Fibroblast of lung (primary cell): Measurements from ENCODE around the gene CLIP2. TPM values are rescaled to one million over a fixed set of nuclear protein-coding genes. Genes with fewer than 3 reads are reported as not detected.
A peak's percentile ranks its signal among the peaks of the same experiment; 100 is the strongest.
"Not testable (repeated sequence)": the region's sequence is repeated elsewhere in the genome, so short reads cannot be mapped to it uniquely, and the experiment has no call there.

Source experiments
- DNase-seq, 2 donors: peaks; one replicate each; pipeline versions ENCODE4 v3.0.0 to v3.0.0-alpha.2; 2010; ENCODE audit warnings: low read depth in 2 of 2
- H2AFZ ChIP-seq: 2 replicates; pipeline ENCODE4 v1.5.1; 2012; ENCODE audit warnings: low read length, control low read depth, inconsistent platforms
- H3K27ac ChIP-seq: 2 replicates; pipeline ENCODE4 v1.5.1; 2011; ENCODE audit warnings: low read length, control low read depth; ENCODE audit not compliant: insufficient read depth
- H3K27me3 ChIP-seq: 2 replicates; pipeline ENCODE4 v1.5.1; 2011; ENCODE audit warnings: mild to moderate bottlenecking, low read length; ENCODE audit not compliant: control insufficient read depth, insufficient read depth
- H3K36me3 ChIP-seq: 2 replicates; pipeline ENCODE4 v1.5.1; 2011; ENCODE audit warnings: low read length; ENCODE audit not compliant: control insufficient read depth, insufficient read depth
- H3K4me1 ChIP-seq: 2 replicates; pipeline ENCODE4 v1.5.1; 2011; ENCODE audit warnings: low read length; ENCODE audit not compliant: control insufficient read depth, insufficient read depth; ENCODE audit errors: extremely low read depth
- H3K4me2 ChIP-seq: 2 replicates; pipeline ENCODE4 v1.5.1; 2011; ENCODE audit warnings: low read length, control low read depth; ENCODE audit not compliant: insufficient read depth; ENCODE audit errors: extremely low read depth
- H3K4me3 ChIP-seq, 4 experiments: fragments of 200-600 bp in 1 of 4; sonication (generic) in 1 of 4; replicated peaks in 1 of 4; 2 replicates each; pipeline ENCODE4 v1.5.1; 2011 to 2016; ENCODE audit warnings: low read length in 4 of 4, low read depth in 3 of 4, mild to moderate bottlenecking in 3 of 4, control low read depth in 2 of 4, inconsistent platforms in 1 of 4, mixed read lengths in 1 of 4; ENCODE audit not compliant: insufficient read depth in 1 of 4; ENCODE audit errors: control extremely low read depth in 1 of 4
- H3K79me2 ChIP-seq: 2 replicates; pipeline ENCODE4 v1.5.1; 2012; ENCODE audit warnings: mild to moderate bottlenecking, low read length, inconsistent platforms; ENCODE audit not compliant: control insufficient read depth, insufficient read depth
- H3K9ac ChIP-seq: 2 replicates; pipeline ENCODE4 v1.5.1; 2011; ENCODE audit warnings: mild to moderate bottlenecking, low read length, control low read depth; ENCODE audit not compliant: insufficient read depth
- H3K9me3 ChIP-seq: 2 replicates; pipeline ENCODE4 v1.5.1; 2012; ENCODE audit warnings: low read depth, low read length; ENCODE audit not compliant: control insufficient read depth, insufficient read depth
- H4K20me1 ChIP-seq: 2 replicates; pipeline ENCODE4 v1.5.1; 2011; ENCODE audit warnings: low read length; ENCODE audit not compliant: control insufficient read depth, insufficient read depth; ENCODE audit errors: extremely low read depth
- EZH2 ChIP-seq: IDR thresholded peaks from 2 replicates; pipeline ENCODE4 v1.5.1; 2012; ENCODE audit warnings: low read length, control low read depth, mild to moderate bottlenecking; ENCODE audit errors: missing control alignments
- polyA plus RNA-seq, 2 donors: library from polyadenylated mRNA; depleted of rRNA in 1 of 2; stranded (reverse) in 1 of 2; unstranded in 1 of 2; fragments of >200 nt; gene quantifications; 2 replicates each; pipeline ENCODE4 v1.2.1, GENCODE V29; 2011 to 2012; ENCODE audit warnings: missing spikeins in 1 of 2
- total RNA-seq: library from RNA; depleted of rRNA; stranded (reverse); fragments of >200 nt; gene quantifications from 2 replicates; pipeline ENCODE4 v1.2.1, GENCODE V29; 2014
- TF ChIP-seq, protein P1 (sequence below), 2 donors: IDR thresholded peaks in 1 of 2; conservative IDR thresholded peaks in 1 of 2; 1 replicate in 1 of 2; 2 replicates in 1 of 2; pipeline ENCODE4 v1.5.1; 2011 to 2012; ENCODE audit warnings: low read length in 2 of 2, control low read depth in 1 of 2, inconsistent platforms in 1 of 2, low read depth in 1 of 2, mild to moderate bottlenecking in 1 of 2

CLIP2 gene
- total and polyA plus RNA-seq, 2 donors (not counting 1 experiment from before 2014, with no cell fraction given) = 13.1 to 77.8 TPM

- Histone ChIP-seq H3K4me1 (no peaks in the 10 kb centered on the region), H3K79me2 (no peaks in the 10 kb centered on the region), H3K9me3 (no peaks in the 10 kb centered on the region), H3K36me3 (peaks cover 21% of the 10 kb centered on the region), H3K27ac (no peak overlapping the region), H4K20me1 (no peaks in the 10 kb centered on the region), H3K27me3 (no peaks in the 10 kb centered on the region), H3K4me3 (no peak overlapping the region), H3K4me2 (no peak overlapping the region), H3K9ac (no peak overlapping the region), H2AFZ (no peak overlapping the region)
- no peak for TF ChIP-seq EZH2
- TF ChIP-seq, protein P1, sequence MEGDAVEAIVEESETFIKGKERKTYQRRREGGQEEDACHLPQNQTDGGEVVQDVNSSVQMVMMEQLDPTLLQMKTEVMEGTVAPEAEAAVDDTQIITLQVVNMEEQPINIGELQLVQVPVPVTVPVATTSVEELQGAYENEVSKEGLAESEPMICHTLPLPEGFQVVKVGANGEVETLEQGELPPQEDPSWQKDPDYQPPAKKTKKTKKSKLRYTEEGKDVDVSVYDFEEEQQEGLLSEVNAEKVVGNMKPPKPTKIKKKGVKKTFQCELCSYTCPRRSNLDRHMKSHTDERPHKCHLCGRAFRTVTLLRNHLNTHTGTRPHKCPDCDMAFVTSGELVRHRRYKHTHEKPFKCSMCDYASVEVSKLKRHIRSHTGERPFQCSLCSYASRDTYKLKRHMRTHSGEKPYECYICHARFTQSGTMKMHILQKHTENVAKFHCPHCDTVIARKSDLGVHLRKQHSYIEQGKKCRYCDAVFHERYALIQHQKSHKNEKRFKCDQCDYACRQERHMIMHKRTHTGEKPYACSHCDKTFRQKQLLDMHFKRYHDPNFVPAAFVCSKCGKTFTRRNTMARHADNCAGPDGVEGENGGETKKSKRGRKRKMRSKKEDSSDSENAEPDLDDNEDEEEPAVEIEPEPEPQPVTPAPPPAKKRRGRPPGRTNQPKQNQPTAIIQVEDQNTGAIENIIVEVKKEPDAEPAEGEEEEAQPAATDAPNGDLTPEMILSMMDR (conservative IDR thresholded peaks at IDR 0.05 in 1 of 2, IDR thresholded peaks at IDR 0.05 in 1 of 2; ENCODE audit: low read depth in 1 of 2, low read length in 2 of 2) = peak; percentile 98
- peak; percentile 32 to 52 for DNase-seq
Observed at GRCh38 chr7:74401137-74401859, 112.1 kb downstream of the CLIP2 start.

GRCh38 chr7:74402668-74403067 is 113.5 kb downstream of the CLIP2 start:
- H3K27ac ChIP-seq, H3K4me1 ChIP-seq, DNase-seq, H3K9ac ChIP-seq, H3K9me3 ChIP-seq, H3K79me2 ChIP-seq, H3K27me3 ChIP-seq, H3K4me2 ChIP-seq, H3K4me3 ChIP-seq, H2AFZ ChIP-seq, H4K20me1 ChIP-seq: not testable (repeated sequence)
- H3K36me3 ChIP-seq = peaks cover 15% of the 10 kb centered on the region

DNA sequence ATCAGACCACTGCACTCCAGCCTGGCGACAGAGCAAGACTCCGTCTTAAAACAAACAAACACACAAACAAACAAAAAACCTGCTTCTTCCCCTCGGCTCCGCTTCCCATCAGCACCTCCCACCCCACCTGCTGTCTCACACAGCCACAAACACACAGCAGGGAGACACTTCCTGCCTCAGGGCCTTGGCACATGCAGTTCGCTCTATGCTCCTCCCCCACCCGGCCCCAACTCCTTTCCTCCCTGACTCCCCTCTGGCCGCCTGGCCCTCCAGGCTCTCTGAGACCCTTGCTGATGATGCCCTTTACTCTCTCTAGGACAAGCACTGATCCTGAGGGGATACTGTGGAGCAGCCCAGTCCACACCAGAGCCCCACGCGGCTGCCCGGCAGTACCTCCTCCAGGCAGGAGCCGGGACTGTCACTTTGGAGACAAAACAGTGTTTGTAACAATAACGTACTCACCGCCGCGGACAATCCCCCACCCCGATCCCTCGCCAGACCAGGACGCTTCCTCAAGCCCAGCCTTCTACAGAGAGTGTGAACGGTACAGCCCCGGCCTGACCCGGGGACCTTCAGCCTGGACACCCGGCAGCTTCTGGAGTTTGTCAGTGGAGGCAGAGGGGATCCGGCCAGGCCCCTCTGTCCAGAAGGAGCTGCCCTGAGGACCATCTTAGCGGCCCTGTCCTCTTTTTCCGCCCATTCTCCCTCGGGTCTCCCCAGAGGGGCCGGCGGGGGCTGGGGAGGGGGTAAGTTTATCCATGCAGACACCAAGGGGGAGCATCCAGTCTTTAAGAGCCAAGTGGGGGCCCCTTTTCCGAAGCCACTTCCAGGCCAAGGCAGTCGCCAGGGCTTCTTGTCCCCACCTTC is 114.5 kb downstream of the CLIP2 start:
- TF ChIP-seq, protein P1 (conservative IDR thresholded peaks at IDR 0.05 in 1 of 2, IDR thresholded peaks at IDR 0.05 in 1 of 2; ENCODE audit: low read depth in 1 of 2, low read length in 2 of 2) = no peak
- TF ChIP-seq EZH2 = no peak
- Histone ChIP-seq H3K4me3 (no peak overlapping the region), H3K4me1 (no peaks in the 10 kb centered on the region), H3K9ac (no peak overlapping the region), H3K27me3 (no peaks in the 10 kb centered on the region), H3K4me2 (no peak overlapping the region), H2AFZ (no peak overlapping the region), H3K9me3 (no peaks in the 10 kb centered on the region), H4K20me1 (no peaks in the 10 kb centered on the region), H3K36me3 (peaks cover 15% of the 10 kb centered on the region), H3K79me2 (no peaks in the 10 kb centered on the region), H3K27ac (no peak overlapping the region)
- DNase-seq = no peak
